GM23338 (cell line): ENCODE results near the gene CYB561D1. TPM values are rescaled to one million over a fixed set of nuclear protein-coding genes. Genes with fewer than 3 reads are reported as not detected.

Experiments used
- ATAC-seq: fragments of 200-7000 bp; cut with Tn5 transposase; 3 replicates; pipeline ENCODE4 v1.9.1; 2020
- DNase-seq: peaks from one replicate; pipeline ENCODE4 v3.0.0-alpha.2; 2015; ENCODE audit warnings: low spot score
- H2AFZ ChIP-seq: fragments of 200-600 bp; sonication (generic); 2 replicates; pipeline ENCODE4 v1.8.0; 2016; ENCODE audit warnings: antibody characterized with exemption, mild to moderate bottlenecking, moderate library complexity
- H3F3A ChIP-seq: fragments of 200-600 bp; sonication (generic); replicated peaks from 2 replicates; pipeline ENCODE4 v1.8.0; 2017; ENCODE audit warnings: antibody characterized with exemption, mixed run types, low read depth
- H3K27ac ChIP-seq: fragments of 200-600 bp; sonication (generic); 2 replicates; pipeline ENCODE4 v1.6.1; 2016; ENCODE audit warnings: low read depth
- H3K27me3 ChIP-seq: fragments of 200-600 bp; sonication (generic); 2 replicates; pipeline ENCODE4 v1.8.0; 2016; ENCODE audit warnings: mild to moderate bottlenecking, mixed run types, moderate library complexity; ENCODE audit not compliant: insufficient read depth
- H3K36me3 ChIP-seq: fragments of 200-600 bp; sonication (generic); 2 replicates; pipeline ENCODE4 v1.8.0; 2016; ENCODE audit warnings: mild to moderate bottlenecking; ENCODE audit not compliant: insufficient read depth
- H3K4me1 ChIP-seq: fragments of 200-600 bp; sonication (generic); 2 replicates; pipeline ENCODE4 v1.8.0; 2016; ENCODE audit warnings: mild to moderate bottlenecking, moderate library complexity; ENCODE audit not compliant: insufficient read depth
- H3K4me2 ChIP-seq: fragments of 200-600 bp; sonication (generic); 2 replicates; pipeline ENCODE4 v1.7.1; 2017; ENCODE audit warnings: mixed run types
- H3K4me3 ChIP-seq: fragments of 200-600 bp; sonication (generic); 2 replicates; pipeline ENCODE4 v1.6.1; 2016; ENCODE audit warnings: mixed run types
- H3K79me2 ChIP-seq: fragments of 200-600 bp; sonication (generic); replicated peaks from 2 replicates; pipeline ENCODE4 v1.8.0; 2017; ENCODE audit warnings: mild to moderate bottlenecking; ENCODE audit not compliant: insufficient read depth
- H3K9me2 ChIP-seq: fragments of 200-600 bp; sonication (generic); 2 replicates; pipeline ENCODE4 v1.8.0; 2017; ENCODE audit not compliant: insufficient read depth
- H4K20me1 ChIP-seq: fragments of 200-600 bp; sonication (generic); replicated peaks from 2 replicates; pipeline ENCODE4 v1.8.0; 2017; ENCODE audit warnings: mild to moderate bottlenecking; ENCODE audit not compliant: insufficient read depth
- H3K27ac Mint-ChIP-seq: 2 replicates; pipeline ENCODE4 v1.8.0; 2020; ENCODE audit warnings: inconsistent platforms, mild to moderate bottlenecking, moderate library complexity, mixed read lengths
- H3K27me3 Mint-ChIP-seq: 3 replicates; pipeline ENCODE4 v1.8.0; 2022; ENCODE audit warnings: low read depth, mild to moderate bottlenecking, moderate library complexity, mixed read lengths, inconsistent platforms; ENCODE audit not compliant: insufficient read depth, poor library complexity
- H3K36me3 Mint-ChIP-seq: 3 replicates; pipeline ENCODE4 v1.8.0; 2021; ENCODE audit warnings: low read depth, mild to moderate bottlenecking, inconsistent platforms, moderate library complexity, mixed read lengths
- H3K4me1 Mint-ChIP-seq: 3 replicates; pipeline ENCODE4 v1.8.0; 2020; ENCODE audit warnings: mild to moderate bottlenecking, inconsistent platforms, mixed read lengths
- H3K4me3 Mint-ChIP-seq: 3 replicates; pipeline ENCODE4 v1.8.0; 2021; ENCODE audit warnings: moderate library complexity, mild to moderate bottlenecking, inconsistent platforms, mixed read lengths
- H3K9me3 Mint-ChIP-seq: 3 replicates; pipeline ENCODE4 v1.8.0; 2020; ENCODE audit warnings: moderate library complexity, mild to moderate bottlenecking, inconsistent platforms, mixed read lengths
- CREB1 ChIP-seq: fragments of 250-450 bp; sonication (Bioruptor Pico); IDR thresholded peaks from 2 replicates; pipeline ENCODE4 v1.5.0; 2020; ENCODE audit warnings: low read depth, mild to moderate bottlenecking, moderate library complexity
- NANOG ChIP-seq: IDR thresholded peaks from 2 replicates; pipeline ENCODE4 v1.6.1; 2016; ENCODE audit warnings: antibody characterized with exemption, borderline replicate concordance
- STAT1 ChIP-seq: IDR thresholded peaks from one replicate; pipeline ENCODE4 v1.6.1; 2016; ENCODE audit warnings: antibody characterized with exemption; ENCODE audit not compliant: unreplicated experiment
- ZNF114 ChIP-seq: fragments of 250-450 bp; sonication (Bioruptor Pico); IDR thresholded peaks from 2 replicates; pipeline ENCODE4 v1.5.0; 2020; ENCODE audit warnings: mild to moderate bottlenecking, moderate library complexity
- ZNF331 ChIP-seq: fragments of 250-450 bp; sonication (Bioruptor Pico); IDR thresholded peaks from 2 replicates; pipeline ENCODE4 v1.5.0; 2020; ENCODE audit warnings: low read depth, mild to moderate bottlenecking, moderate library complexity
- ZNF462 ChIP-seq: fragments of 250-450 bp; sonication (Bioruptor Pico); IDR thresholded peaks from 2 replicates; pipeline ENCODE4 v1.5.0; 2020; ENCODE audit warnings: mild to moderate bottlenecking, moderate library complexity
- polyA plus RNA-seq: library from polyadenylated mRNA; unstranded; fragments of >200 nt; fragmentation: Nextera tagmentation; extraction: Ambion mirVana; gene quantifications from 2 replicates; pipeline ENCODE4 v1.2.1, GENCODE V29; 2016
- total RNA-seq: library from RNA; depleted of rRNA; stranded (reverse); fragments of >200 nt; shearing (Covaris generic); gene quantifications from 2 replicates; pipeline ENCODE4 v1.2.3, GENCODE V29; 2014

The CYB561D1 gene
- total and polyA plus RNA-seq, 2 experiments from 2014 or later: 0.95 to 2.7 TPM

GRCh38 chr1:109500941-109501381, 7.1 kb downstream of the CYB561D1 start (continued):
- no peak for TF ChIP-seq ZNF462 (CRISPR knock-in tag)
- no peak for TF ChIP-seq CREB1
- TF ChIP-seq STAT1: no peak
- no peak for TF ChIP-seq ZNF114 (CRISPR knock-in tag)

DNA sequence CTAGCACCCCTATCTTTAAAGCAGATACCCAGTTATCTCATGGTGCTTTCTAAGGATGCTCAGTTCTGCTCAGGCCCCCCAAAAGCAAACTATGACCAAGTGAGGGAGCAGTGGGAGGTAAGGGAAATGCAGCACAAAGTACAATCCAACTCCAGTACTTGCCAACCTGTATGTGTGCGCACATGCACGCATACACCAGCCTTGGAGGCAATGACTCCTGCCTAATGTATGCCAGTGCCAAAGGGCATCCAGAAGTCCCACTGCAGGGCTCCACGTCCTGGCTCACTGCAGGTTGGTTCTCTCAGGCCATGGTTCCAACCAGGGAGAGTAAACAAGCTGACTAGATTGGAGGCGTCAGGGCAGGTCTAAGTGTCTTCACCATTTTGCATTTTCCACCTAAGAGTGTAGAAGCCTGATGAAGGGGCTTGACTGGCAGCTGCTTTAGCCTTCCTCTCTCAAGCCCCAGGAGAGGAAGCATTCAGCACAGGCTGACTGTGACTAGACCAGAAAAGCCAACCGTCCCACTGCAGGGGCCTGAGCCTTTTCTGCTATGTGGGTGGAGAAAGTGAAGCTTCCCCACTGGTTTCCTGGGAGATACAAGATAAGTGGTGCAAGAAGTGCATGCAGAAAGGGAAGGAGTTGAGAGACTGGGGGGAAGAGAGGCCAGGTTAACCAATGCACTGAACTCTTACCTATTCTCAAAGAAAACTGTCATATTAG, 7.9 kb downstream of the CYB561D1 start:
- Mint-ChIP-seq H3K27ac (no peak overlapping the region), H3K36me3 (peaks cover 2% of the 10 kb centered on the region; the same call in 1 of the 3 replicates), H3K27me3 (peaks cover 10% of the 10 kb centered on the region), H3K4me3 (no peak overlapping the region), H3K9me3 (no peaks in the 10 kb centered on the region), H3K4me1 (peaks cover 28% of the 10 kb centered on the region)
- H2AFZ ChIP-seq: no peak overlapping the region
- DNase-seq (no peak), ATAC-seq (no peak)
- peaks cover 16% of the 10 kb centered on the region for H3K4me1 ChIP-seq
- no peak overlapping the region for H3K4me2 ChIP-seq
- no peaks in the 10 kb centered on the region for H3K27me3 ChIP-seq
- H4K20me1 ChIP-seq: no peaks in the 10 kb centered on the region
- H3K4me3 ChIP-seq: no peak overlapping the region
- no peaks in the 10 kb centered on the region for H3K36me3 ChIP-seq
- no peaks in the 10 kb centered on the region for H3K79me2 ChIP-seq
- no peaks in the 10 kb centered on the region for H3F3A ChIP-seq
- H3K27ac ChIP-seq: no peak overlapping the region
- H3K9me2 ChIP-seq: no peaks in the 10 kb centered on the region; the same call in 1 of the 2 replicates
- TF ChIP-seq ZNF331 (CRISPR knock-in tag) (no peak), NANOG (no peak), ZNF462 (CRISPR knock-in tag) (no peak)
